Erythroblast (primary cell): ENCODE measurements around the gene GBF1.

ENCODE experiments used
- GATA1 ChIP-seq: IDR thresholded peaks from 2 replicates; pipeline ENCODE4 v1.6.1; 2011; ENCODE audit warnings: low read depth, mild to moderate bottlenecking, control low read depth, low read length, moderate library complexity
- POLR2A ChIP-seq: IDR thresholded peaks from 2 replicates; pipeline ENCODE4 v1.6.1; 2011; ENCODE audit warnings: mild to moderate bottlenecking, low read length

GRCh38 chr10:102236006-102236405, 9.3 kb upstream of the GBF1 start:
- TF ChIP-seq POLR2A (no peak), GATA1 (no peak)
